Heart left ventricle (tissue), 16 donors: ENCODE data around the gene DIO3. TPM values are rescaled to one million over a fixed set of nuclear protein-coding genes. Genes with fewer than 3 reads are reported as not detected.

ENCODE experiments used
- ATAC-seq, 4 donors: fragments of 200-7000 bp; cut with Tn5 transposase; one replicate each; pipeline ENCODE4 v1.9.1; 2020 to 2022; ENCODE audit warnings: moderate library complexity in 4 of 4, mild to moderate bottlenecking in 3 of 4, moderate number of reproducible peaks in 1 of 4
- DNase-seq, 5 donors: peaks; one replicate each; pipeline ENCODE4 v3.0.0-alpha.2; 2020
- H3K27ac ChIP-seq, 12 donors: fragments of 200-600 bp; sonication (generic) in 4 of 12; one replicate each; pipeline versions ENCODE4 v1.5.0 to v1.8.0; 2016 to 2022; ENCODE audit warnings: mild to moderate bottlenecking in 2 of 12
- H3K27me3 ChIP-seq, 9 donors: fragments of 200-600 bp; sonication (generic) in 2 of 9; one replicate each; pipeline versions ENCODE4 v1.5.1 to v1.8.0; 2016 to 2022; ENCODE audit warnings: mild to moderate bottlenecking in 3 of 9
- H3K36me3 ChIP-seq, 9 donors: fragments of 200-600 bp; sonication (generic) in 2 of 9; one replicate each; pipeline versions ENCODE4 v1.5.0 to v1.8.0; 2018 to 2022; ENCODE audit warnings: mild to moderate bottlenecking in 2 of 9
- H3K4me1 ChIP-seq, 12 donors: fragments of 200-600 bp; sonication (generic) in 4 of 12; one replicate each; pipeline versions ENCODE4 v1.5.0 to v1.8.0; 2016 to 2022; ENCODE audit warnings: mild to moderate bottlenecking in 3 of 12
- H3K4me3 ChIP-seq, 12 donors: fragments of 200-600 bp; sonication (generic) in 4 of 12; one replicate each; pipeline versions ENCODE4 v1.5.0 to v1.8.0; 2017 to 2022; ENCODE audit warnings: mild to moderate bottlenecking in 9 of 12, moderate library complexity in 4 of 12
- H3K9me3 ChIP-seq, 12 donors: fragments of 200-600 bp; sonication (generic) in 4 of 12; one replicate each; pipeline versions ENCODE4 v1.5.0 to v1.8.0; 2016 to 2022; ENCODE audit warnings: mild to moderate bottlenecking in 1 of 12
- POLR2A ChIP-seq, 2 donors: fragments of 450-650 bp; IDR thresholded peaks; one replicate each; pipeline ENCODE4 v1.6.1; 2017; ENCODE audit warnings: antibody characterized with exemption in 2 of 2, mild to moderate bottlenecking in 2 of 2, moderate library complexity in 2 of 2
- WGBS, 4 donors: extraction: QIAGEN DNeasy Blood & Tissue Kit in 2 of 4; methylation state at CpG; one replicate each; pipeline versions ENCODE4 v1.1.5 to v1.1.7; 2013 to 2018; 5-methylcytosine and 5-hydroxymethylcytosine counted together
- intact Hi-C, 10 donors: fragments of 100-400 bp; cut with DNase I; formaldehyde crosslinking; loops; one replicate each; pipeline versions ENCODE4 v1.11.1 to v1.14.2; 2022
- polyA plus RNA-seq, 2 donors: library from polyadenylated mRNA; stranded (reverse); fragments of 200-250 nt; gene quantifications; one replicate each; pipeline ENCODE4 v1.2.3, GENCODE V29; 2013
- total RNA-seq, 9 donors: library from RNA; depleted of rRNA in 2 of 9; stranded (reverse); fragments of >200 nt in 2 of 9; fragmentation: NEBNext Ultra II Directional in 3 of 9; extraction: Animal tissue kit (Norgen Biotek cat#: 25700) in 3 of 9; gene quantifications; one replicate each; pipeline versions ENCODE4 v1.1.0 to v1.2.4, GENCODE V29; 2016 to 2023
- TF ChIP-seq, protein P1 (sequence below), 12 donors: fragments of 200-600 bp; sonication (generic) in 4 of 12; IDR thresholded peaks; one replicate each; pipeline versions ENCODE4 v1.5.0 to v1.8.0; 2018 to 2022; ENCODE audit warnings: antibody characterized with exemption in 12 of 12, mild to moderate bottlenecking in 5 of 12
- donor health status: ischemic (EF 13 %, LVEDD 7.1; RV severe dilation, severe dysfunction).
- donor health status: healthy with polysubstance abuse.
- donor health status: DM: no; HTN: yes; CAD: no.
- donor health status: DM: no; HTN: no; CAD: no.
- donor health status: ischemic (EF 25% LVEDD 6.9; RV normal size, moderate dysfunction).
- donor health status: ischemic (EF 25% LVEDD 5.7; RV mildly dilated, moderate dysfunction).
- donor health status: healthy.
- donor health status: DM: yes; HTN: yes; CAD: no.
- donor health status: ischemic (EF 35%, LVEDD 5.7; RV mildly dilated, moderate dysfunction).
- donor health status: nonischemic (EF 11% LVEDD 7.7; RV severe dilation, severe dysfunction).
- donor health status: DM: yes; HTN: yes; CAD: no.
- donor health status: PGD.
- donor health status: ischemic (EF 29% LVEDD 5.4; RV normal size, mild dysfunction).
- donor health status: nonischemic (EF 23%, LVEDD 6.1; RV moderate dilation, normal function).

Gene DIO3
- total and polyA plus RNA-seq, 11 donors = 0.12 to 0.48 (median 0.24) TPM; not detected in 6

DNA sequence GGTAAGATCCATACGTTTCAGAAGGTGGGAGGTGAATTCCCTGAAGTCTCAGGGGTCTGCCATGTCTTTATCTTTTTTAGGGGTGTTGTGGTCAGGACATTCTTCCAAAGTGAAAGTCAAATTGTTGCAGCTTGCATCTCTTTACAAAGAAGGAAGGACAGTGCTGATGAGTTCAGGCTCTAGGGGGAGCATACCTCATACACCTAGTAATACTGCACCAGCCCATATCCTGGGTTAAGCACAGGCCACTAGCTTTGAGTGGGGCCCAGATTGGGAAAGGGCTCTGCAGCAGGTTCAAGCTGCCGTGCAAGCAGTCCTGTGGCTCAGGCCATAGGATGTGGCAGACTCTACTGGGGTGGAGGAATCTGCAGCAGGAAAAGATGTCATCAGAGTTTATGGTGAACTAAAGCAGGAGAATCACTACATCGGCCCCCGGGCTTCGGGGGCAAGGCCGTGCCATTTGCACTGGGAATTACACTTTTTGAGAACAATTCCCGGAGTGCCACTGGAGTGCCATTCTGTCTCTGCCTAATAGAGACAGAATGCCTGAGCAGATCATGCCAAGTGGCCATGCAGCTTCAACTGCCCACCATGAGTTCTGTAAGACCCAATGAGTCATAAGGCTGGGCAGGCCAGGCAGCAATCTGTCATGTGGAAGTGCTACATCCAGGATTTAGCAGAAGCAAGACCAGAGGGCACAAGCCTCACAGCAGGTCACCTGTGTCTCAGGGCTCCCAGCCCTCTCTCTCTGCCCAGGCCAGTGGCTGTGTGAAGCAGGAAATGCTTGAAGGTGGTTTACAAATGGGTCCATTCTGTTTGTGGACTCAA, 32.3 kb downstream of the DIO3 start:
- Histone ChIP-seq H3K27me3 (no peaks in the 10 kb centered on the region), H3K4me3 (no peak overlapping the region), H3K36me3 (no peaks in the 10 kb centered on the region), H3K27ac (no peak overlapping the region), H3K9me3 (peaks cover 0 to 8% (median 0%) of the 10 kb centered on the region in 12 donors), H3K4me1 (peaks cover 0 to 7% (median 0%) of the 10 kb centered on the region in 12 donors)
- DNase-seq (no peak), ATAC-seq (no peak)
- TF ChIP-seq, protein P1, sequence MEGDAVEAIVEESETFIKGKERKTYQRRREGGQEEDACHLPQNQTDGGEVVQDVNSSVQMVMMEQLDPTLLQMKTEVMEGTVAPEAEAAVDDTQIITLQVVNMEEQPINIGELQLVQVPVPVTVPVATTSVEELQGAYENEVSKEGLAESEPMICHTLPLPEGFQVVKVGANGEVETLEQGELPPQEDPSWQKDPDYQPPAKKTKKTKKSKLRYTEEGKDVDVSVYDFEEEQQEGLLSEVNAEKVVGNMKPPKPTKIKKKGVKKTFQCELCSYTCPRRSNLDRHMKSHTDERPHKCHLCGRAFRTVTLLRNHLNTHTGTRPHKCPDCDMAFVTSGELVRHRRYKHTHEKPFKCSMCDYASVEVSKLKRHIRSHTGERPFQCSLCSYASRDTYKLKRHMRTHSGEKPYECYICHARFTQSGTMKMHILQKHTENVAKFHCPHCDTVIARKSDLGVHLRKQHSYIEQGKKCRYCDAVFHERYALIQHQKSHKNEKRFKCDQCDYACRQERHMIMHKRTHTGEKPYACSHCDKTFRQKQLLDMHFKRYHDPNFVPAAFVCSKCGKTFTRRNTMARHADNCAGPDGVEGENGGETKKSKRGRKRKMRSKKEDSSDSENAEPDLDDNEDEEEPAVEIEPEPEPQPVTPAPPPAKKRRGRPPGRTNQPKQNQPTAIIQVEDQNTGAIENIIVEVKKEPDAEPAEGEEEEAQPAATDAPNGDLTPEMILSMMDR (IDR thresholded peaks at IDR 0.05) = no peak
- no peak for TF ChIP-seq POLR2A (IDR thresholded peaks at IDR 0.05)
- 90 to 95% (median 92%) methylated on average over 7 of the region's 7 CpGs for WGBS, 4 donors
- intact Hi-C loops = no loop called here

GRCh38 chr14:101594511-101595148, 33.3 kb downstream of the DIO3 start:
- Histone ChIP-seq H3K27me3 (no peaks in the 10 kb centered on the region), H3K4me3 (no peak overlapping the region), H3K27ac (no peak overlapping the region), H3K4me1 (peaks cover 0 to 7% (median 0%) of the 10 kb centered on the region in 12 donors), H3K9me3 (peaks cover 0 to 12% (median 0%) of the 10 kb centered on the region in 12 donors), H3K36me3 (no peaks in the 10 kb centered on the region)
- DNase-seq (no peak), ATAC-seq (no peak)
- WGBS, 4 donors = 93 to 96% (median 93%) methylated on average over 9 of the region's 9 CpGs
- intact Hi-C loops = no loop called here
- TF ChIP-seq, protein P1 (IDR thresholded peaks at IDR 0.05) = no peak
- no peak for TF ChIP-seq POLR2A (IDR thresholded peaks at IDR 0.05)

- TF ChIP-seq POLR2A (IDR thresholded peaks at IDR 0.05) = no peak
- TF ChIP-seq, protein P1 (IDR thresholded peaks at IDR 0.05) = no peak
- 83 to 85% (median 84%) methylated on average over 2 to 4 of the region's 4 CpGs for WGBS, 4 donors
- Histone ChIP-seq H3K4me3 (no peak overlapping the region), H3K9me3 (peaks cover 0 to 12% (median 0%) of the 10 kb centered on the region in 12 donors), H3K36me3 (no peaks in the 10 kb centered on the region), H3K27ac (no peak overlapping the region), H3K27me3 (no peaks in the 10 kb centered on the region), H3K4me1 (peaks cover 0 to 7% (median 0%) of the 10 kb centered on the region in 12 donors)
- DNase-seq = no peak
- ATAC-seq = no peak
- intact Hi-C loops = no loop called here
These were observed 34.1 kb downstream of the DIO3 start for GRCh38 chr14:101595349-101595748.
